HG03045 (cell line): ENCODE data around the gene UNKL.
"Not testable (repeated sequence)": the region's sequence is repeated elsewhere in the genome, so short reads cannot be mapped to it uniquely, and the experiment has no call there.

Experiments used
- ATAC-seq: cut with Tn5 transposase; IDR thresholded peaks from one replicate; pipeline ENCODE4 v1.9.1; 2021; ENCODE audit warnings: mild to moderate bottlenecking, moderate library complexity; ENCODE audit not compliant: unreplicated experiment

Gene UNKL

GRCh38 chr16:1330260-1330914 is 84.1 kb downstream of the UNKL start:
- no peak for ATAC-seq

GRCh38 chr16:1328961-1329360 is 85.5 kb downstream of the UNKL start:
- ATAC-seq, result not testable (repeated sequence)

GRCh38 chr16:1328136-1328535 is 86.4 kb downstream of the UNKL start:
- not testable (repeated sequence) for ATAC-seq

GRCh38 chr16:1327619-1327947 is 86.9 kb downstream of the UNKL start:
- ATAC-seq, result no peak

GRCh38 chr16:1326946-1327618 is 87.4 kb downstream of the UNKL start:
- no peak for ATAC-seq

GRCh38 chr16:1326391-1326790 is 88.1 kb downstream of the UNKL start:
- no peak for ATAC-seq

GRCh38 chr16:1325673-1326371 is 88.7 kb downstream of the UNKL start:
- no peak for ATAC-seq

- ATAC-seq, result no peak
Measured at GRCh38 chr16:1325261-1325660, 89.2 kb downstream of the UNKL start.

GRCh38 chr16:1324286-1324826 is 90.1 kb downstream of the UNKL start:
- ATAC-seq, result no peak

- ATAC-seq, result no peak
Measured at GRCh38 chr16:1323296-1324239, 90.9 kb downstream of the UNKL start.

- no peak for ATAC-seq
Measured at GRCh38 chr16:1322407-1322806, 92.1 kb downstream of the UNKL start.

GRCh38 chr16:1320658-1321240 is 93.8 kb downstream of the UNKL start:
- ATAC-seq, result no peak

GRCh38 chr16:1320097-1320496 is 94.4 kb downstream of the UNKL start:
- ATAC-seq, result no peak

- ATAC-seq, result no peak
Measured at GRCh38 chr16:1319041-1319440, 95.5 kb downstream of the UNKL start.

GRCh38 chr16:1318268-1318545 is 96.3 kb downstream of the UNKL start:
- no peak for ATAC-seq

GRCh38 chr16:1317479-1318267 is 96.8 kb downstream of the UNKL start:
- ATAC-seq, result no peak

GRCh38 chr16:1316033-1316405 is 98.5 kb downstream of the UNKL start:
- no peak for ATAC-seq

GRCh38 chr16:1315081-1316032 is 99.1 kb downstream of the UNKL start:
- no peak for ATAC-seq
